ENCODE data around the gene DCAF11.

DCAF11 gene

DNA sequence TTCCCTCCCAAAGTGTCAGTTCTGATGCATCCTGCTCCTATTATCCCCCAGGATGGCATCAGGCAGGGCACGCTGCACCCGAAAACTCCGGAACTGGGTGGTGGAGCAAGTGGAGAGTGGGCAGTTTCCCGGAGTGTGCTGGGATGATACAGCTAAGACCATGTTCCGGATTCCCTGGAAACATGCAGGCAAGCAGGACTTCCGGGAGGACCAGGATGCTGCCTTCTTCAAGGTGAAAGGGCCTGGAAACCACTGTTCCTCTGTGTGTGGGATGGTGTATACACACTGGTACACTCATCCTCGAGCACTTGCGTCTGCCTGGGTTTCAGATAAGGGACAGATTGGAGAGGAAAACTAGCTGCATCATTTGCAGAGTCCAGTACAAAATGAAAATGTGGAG lies 47.5 kb downstream of the DCAF11 start:
- DNase-seq: no peak

DNA sequence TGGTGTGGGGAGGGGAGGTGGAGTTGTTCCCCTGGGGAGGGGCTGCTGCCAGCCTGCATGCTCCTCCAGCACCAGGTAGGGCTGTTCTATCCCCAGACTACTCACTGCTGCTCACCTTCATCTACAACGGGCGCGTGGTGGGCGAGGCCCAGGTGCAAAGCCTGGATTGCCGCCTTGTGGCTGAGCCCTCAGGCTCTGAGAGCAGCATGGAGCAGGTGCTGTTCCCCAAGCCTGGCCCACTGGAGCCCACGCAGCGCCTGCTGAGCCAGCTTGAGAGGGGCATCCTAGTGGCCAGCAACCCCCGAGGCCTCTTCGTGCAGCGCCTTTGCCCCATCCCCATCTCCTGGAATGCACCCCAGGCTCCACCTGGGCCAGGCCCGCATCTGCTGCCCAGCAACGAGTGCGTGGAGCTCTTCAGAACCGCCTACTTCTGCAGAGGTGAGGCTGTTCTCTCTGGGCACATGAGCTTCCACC lies 50.0 kb downstream of the DCAF11 start:
- no peak for DNase-seq

DNA sequence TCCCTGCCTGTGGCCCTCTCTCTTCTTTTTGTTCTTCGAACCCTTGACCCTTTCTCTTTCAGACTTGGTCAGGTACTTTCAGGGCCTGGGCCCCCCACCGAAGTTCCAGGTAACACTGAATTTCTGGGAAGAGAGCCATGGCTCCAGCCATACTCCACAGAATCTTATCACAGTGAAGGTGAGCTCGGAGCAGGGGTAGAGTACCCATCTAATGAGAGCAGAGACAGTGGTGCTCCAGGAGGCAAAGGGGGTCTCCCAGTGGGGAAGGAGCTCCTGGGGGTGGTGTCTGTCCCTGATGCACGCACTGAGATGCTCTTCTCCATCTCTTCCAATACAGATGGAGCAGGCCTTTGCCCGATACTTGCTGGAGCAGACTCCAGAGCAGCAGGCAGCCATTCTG lies 51.2 kb downstream of the DCAF11 start:
- DNase-seq: no peak

DNA sequence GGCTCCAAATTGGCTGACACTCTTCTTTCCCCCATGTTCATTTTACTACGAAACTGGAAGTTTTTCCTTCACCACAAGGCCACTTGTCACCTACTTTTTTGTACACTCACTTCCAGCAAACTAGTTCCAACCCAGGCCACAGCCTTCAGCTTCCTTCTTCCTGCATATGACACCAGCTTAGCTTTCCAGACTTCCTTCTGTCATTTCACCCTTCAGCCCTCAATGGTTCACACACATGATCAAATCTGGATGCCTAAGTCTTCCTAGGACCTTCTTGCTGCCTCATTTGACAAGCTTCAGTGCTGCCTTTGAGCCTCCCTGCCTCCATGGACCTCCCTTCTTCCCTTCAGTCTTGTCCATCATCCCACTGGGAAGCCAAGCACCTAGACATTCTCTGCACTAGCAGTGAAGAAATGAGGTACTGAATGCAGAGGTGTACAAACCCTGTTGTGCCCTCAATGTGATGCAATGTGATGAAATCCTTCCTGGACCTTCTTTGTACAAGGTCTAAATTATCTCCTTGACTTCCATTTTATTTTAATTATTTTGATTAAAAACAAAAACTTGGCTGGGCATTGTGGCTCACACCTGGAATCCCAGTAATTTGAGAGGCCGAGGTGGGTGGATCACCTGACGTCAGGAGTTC lies 53.0 kb downstream of the DCAF11 start:
- no peak for DNase-seq

DNA sequence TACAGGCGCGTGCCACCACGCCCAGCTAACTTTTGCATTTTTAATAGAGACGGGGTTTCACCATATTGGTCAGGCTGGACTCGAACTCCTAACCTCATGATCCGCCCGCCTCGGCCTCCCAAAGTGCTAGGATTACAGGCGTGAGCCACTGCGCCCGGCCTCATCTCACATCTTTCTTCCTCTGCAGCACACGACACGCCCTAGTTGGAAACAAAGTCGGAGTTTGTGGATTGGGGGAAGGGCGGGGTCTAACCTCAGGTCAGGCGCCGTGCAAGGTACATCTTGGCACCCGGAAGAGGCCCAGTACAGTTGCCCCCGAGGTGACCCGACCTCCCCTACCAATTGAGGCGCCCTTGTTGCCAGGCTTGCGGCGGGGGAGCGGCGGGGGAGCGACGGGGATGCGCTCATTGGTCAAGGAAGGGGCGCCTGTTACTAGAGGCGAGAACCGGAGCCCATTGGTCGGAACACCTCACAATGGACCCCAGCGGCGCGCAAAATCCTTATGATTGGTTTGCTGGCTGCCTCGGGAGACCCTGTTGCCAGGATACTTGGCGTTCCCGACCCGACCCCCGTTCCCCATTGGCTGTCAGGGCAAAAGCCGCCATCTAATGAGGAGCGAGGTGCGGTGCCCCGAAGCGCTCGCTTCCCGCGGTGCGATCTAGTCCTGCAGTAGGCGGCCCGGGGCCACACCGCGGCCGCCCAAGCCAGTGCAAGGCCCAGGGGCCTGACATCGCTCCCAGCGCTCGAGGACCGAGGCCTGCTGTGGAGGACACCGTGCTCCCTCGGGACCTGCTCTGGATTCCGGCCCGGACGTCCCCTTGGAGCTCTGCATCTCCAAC lies 57.1 kb downstream of the DCAF11 start, which contains the start of gene REC8:
Gene REC8 (plus strand): TSS at position 659 of the 839 bp plus-strand sequence. CDS start 473 bp downstream, outside the sequence.
- DNase-seq: peak; percentile 92 to 99 (median 98)

DNA sequence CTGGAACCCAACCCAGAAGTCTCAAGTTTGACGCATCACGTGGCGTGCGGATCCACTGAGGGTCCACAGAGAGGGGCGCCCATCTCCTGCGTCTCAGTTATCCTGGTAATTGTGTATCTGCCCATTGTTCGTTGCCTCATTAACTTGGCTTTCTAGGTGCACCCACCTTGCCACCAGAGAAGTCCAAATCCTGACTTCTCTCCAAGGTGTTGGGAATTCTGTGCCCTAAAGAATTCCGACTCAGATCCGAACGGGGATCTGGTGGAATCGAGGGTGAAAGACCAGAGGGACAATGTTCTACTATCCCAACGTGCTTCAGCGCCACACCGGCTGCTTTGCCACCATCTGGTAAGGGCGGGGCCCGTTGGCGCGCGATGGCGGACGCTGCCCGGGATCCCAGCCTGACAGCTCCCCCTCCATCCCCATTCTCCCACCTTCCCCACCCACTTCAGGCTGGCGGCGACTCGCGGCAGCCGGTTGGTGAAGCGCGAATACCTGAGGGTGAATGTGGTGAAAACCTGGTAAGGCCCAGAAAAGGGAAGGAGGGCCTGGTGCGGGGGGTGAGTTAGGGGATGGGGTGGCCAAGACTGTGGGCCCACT lies 57.8 kb downstream of the DCAF11 start:
- peak; percentile 37 to 59 (median 40) for DNase-seq

- peak in 1 of 3 experiments; percentile 49 for DNase-seq
These were observed 58.3 kb downstream of the DCAF11 start for GRCh38 chr14:24172871-24173281.

All from NCI-H1417 (cell line).